ENCODE measurements around the gene NTM.

The NTM gene

DNA sequence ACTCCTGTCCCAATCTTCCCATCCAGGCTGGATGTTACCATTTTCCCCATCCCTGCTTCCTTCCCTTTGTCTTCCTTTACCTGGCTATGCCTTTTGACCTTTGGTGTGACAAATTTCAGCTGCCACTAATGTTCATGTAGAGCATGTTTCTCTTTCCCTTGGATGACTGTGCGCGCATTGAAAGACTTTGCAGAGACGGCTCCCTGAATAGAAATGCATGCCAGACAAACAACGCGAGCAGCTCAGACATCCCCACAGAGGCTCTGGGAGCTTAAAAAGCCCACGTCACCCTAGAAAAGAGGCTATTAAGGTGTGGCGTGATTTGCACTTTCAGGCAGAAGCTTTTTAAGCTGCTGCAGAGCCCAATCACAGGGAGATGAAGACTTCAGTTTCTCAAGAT, 202.0 kb downstream of the NTM start:
- no peak overlapping the region for H4K8ac ChIP-seq (ENCODE audit: low read depth, low read length)
- no peak overlapping the region for H3K4ac ChIP-seq (ENCODE audit: low read depth, low read length)
- H2BK120ac ChIP-seq (ENCODE audit: low read depth, low read length) = no peak overlapping the region
- H3K36me3 ChIP-seq (ENCODE audit: control insufficient read depth, insufficient read depth, low read length) = no peaks in the 10 kb centered on the region
- no peak overlapping the region for H3K9ac ChIP-seq (ENCODE audit: low read length)
- H3K79me2 ChIP-seq (ENCODE audit: control insufficient read depth, insufficient read depth, low read length) = no peaks in the 10 kb centered on the region
- H3K27ac ChIP-seq (ENCODE audit: low read depth, low read length) = no peak overlapping the region
- no peaks in the 10 kb centered on the region for H3K4me1 ChIP-seq (ENCODE audit: control insufficient read depth, low read depth, low read length)
- H3K23ac ChIP-seq (ENCODE audit: low read length) = no peak overlapping the region
- H2BK15ac ChIP-seq (replicated peaks; ENCODE audit: low read depth) = no peak overlapping the region
- no peak overlapping the region for H4K5ac ChIP-seq (ENCODE audit: low read length)
- DNase-seq = no peak
- no peak overlapping the region for H3K56ac ChIP-seq (ENCODE audit: low read length)
- H3K79me1 ChIP-seq (ENCODE audit: low read length) = no peaks in the 10 kb centered on the region
- no peaks in the 10 kb centered on the region for H3K27me3 ChIP-seq (ENCODE audit: insufficient read depth, low read length, poor library complexity)
- no peak overlapping the region for H3K4me3 ChIP-seq (ENCODE audit: low read length)
- H2BK5ac ChIP-seq (ENCODE audit: low read length) = no peak overlapping the region
- H3K4me2 ChIP-seq (ENCODE audit: low read length) = no peak overlapping the region
- no peak overlapping the region for H3K18ac ChIP-seq (ENCODE audit: low read length)
- no peak overlapping the region for H2AK5ac ChIP-seq (ENCODE audit: low read length)
- no CpG with 5 or more reads among the region's 7 CpGs for WGBS (ENCODE audit: extremely low coverage, insufficient coverage, low lambda C conversion rate)

DNA sequence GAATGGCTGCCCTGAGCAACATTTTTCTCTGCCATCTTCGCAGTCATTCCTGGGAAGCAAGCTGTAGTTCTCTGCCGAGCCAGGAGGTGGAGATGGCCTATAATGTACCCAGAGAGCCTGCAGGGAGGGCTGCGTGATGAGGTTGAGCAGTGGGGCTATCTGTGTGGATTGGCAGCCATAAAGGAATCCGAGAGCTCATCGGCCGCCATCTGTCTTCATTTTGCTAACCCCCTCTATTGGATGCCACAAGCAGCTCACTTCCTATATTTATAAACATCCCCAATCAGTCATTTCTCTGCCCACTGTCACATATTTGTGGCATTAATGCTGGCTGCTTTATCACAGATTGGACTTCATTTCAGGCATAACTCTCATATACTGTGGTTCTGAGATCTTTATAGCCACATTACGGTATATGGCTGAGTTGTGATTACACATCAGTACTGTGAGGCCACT, 209.5 kb downstream of the NTM start:
- H2BK15ac ChIP-seq (replicated peaks; ENCODE audit: low read depth) = no peak overlapping the region
- DNase-seq = peak; percentile 82
- H3K27ac ChIP-seq (ENCODE audit: low read depth, low read length) = no peak overlapping the region

DNA sequence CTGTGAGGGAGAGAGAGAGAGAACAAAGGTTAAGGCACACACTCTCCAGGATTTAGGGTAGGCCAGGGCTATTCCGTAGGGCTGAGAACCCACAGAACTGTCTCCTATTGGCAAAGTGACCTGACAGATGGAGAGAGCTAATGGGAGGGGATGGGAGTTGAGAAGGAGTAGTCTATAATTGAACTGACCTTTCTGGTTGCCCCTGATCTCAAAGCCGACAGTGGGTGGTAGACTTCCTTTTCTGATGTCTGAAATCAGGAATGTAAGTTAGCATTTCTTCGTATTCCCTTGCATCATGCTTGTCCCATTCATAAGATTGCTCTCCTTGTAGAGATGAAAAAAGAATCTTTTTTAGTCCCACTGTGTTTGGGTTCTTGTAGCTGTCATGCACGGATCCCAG, 210.1 kb downstream of the NTM start:
- Histone ChIP-seq H3K4me1 (ENCODE audit: control insufficient read depth, low read depth, low read length) (peaks cover 2% of the 10 kb centered on the region), H4K8ac (ENCODE audit: low read depth, low read length) (no peak overlapping the region), H2BK15ac (replicated peaks; ENCODE audit: low read depth) (no peak overlapping the region), H4K5ac (ENCODE audit: low read length) (no peak overlapping the region), H3K18ac (ENCODE audit: low read length) (no peak overlapping the region), H3K4me3 (ENCODE audit: low read length) (no peak overlapping the region), H3K79me1 (ENCODE audit: low read length) (no peaks in the 10 kb centered on the region), H2AK5ac (ENCODE audit: low read length) (no peak overlapping the region), H3K36me3 (ENCODE audit: control insufficient read depth, insufficient read depth, low read length) (no peaks in the 10 kb centered on the region), H3K4me2 (ENCODE audit: low read length) (no peak overlapping the region), H3K79me2 (ENCODE audit: control insufficient read depth, insufficient read depth, low read length) (no peaks in the 10 kb centered on the region), H2BK120ac (ENCODE audit: low read depth, low read length) (no peak overlapping the region), H3K27ac (ENCODE audit: low read depth, low read length) (no peak overlapping the region), H3K9ac (ENCODE audit: low read length) (no peak overlapping the region), H3K23ac (ENCODE audit: low read length) (no peak overlapping the region), H3K56ac (ENCODE audit: low read length) (no peak overlapping the region), H2BK5ac (ENCODE audit: low read length) (no peak overlapping the region), H3K4ac (ENCODE audit: low read depth, low read length) (no peak overlapping the region), H3K27me3 (ENCODE audit: insufficient read depth, low read length, poor library complexity) (no peaks in the 10 kb centered on the region)
- no CpG with 5 or more reads among the region's 4 CpGs for WGBS (ENCODE audit: extremely low coverage, insufficient coverage, low lambda C conversion rate)
- no peak for DNase-seq

More for the DNA sequence above, 209.5 kb downstream of the NTM start:
- Histone ChIP-seq H3K4me3 (ENCODE audit: low read length) (no peak overlapping the region), H3K9ac (ENCODE audit: low read length) (no peak overlapping the region), H4K5ac (ENCODE audit: low read length) (no peak overlapping the region), H3K4me2 (ENCODE audit: low read length) (no peak overlapping the region), H2BK5ac (ENCODE audit: low read length) (no peak overlapping the region), H3K23ac (ENCODE audit: low read length) (no peak overlapping the region), H3K18ac (ENCODE audit: low read length) (no peak overlapping the region), H3K36me3 (ENCODE audit: control insufficient read depth, insufficient read depth, low read length) (no peaks in the 10 kb centered on the region), H3K79me2 (ENCODE audit: control insufficient read depth, insufficient read depth, low read length) (no peaks in the 10 kb centered on the region), H3K79me1 (ENCODE audit: low read length) (no peaks in the 10 kb centered on the region), H3K56ac (ENCODE audit: low read length) (no peak overlapping the region), H2AK5ac (ENCODE audit: low read length) (no peak overlapping the region), H2BK120ac (ENCODE audit: low read depth, low read length) (no peak overlapping the region), H3K27me3 (ENCODE audit: insufficient read depth, low read length, poor library complexity) (no peaks in the 10 kb centered on the region), H4K8ac (ENCODE audit: low read depth, low read length) (no peak overlapping the region), H3K4me1 (ENCODE audit: control insufficient read depth, low read depth, low read length) (no peaks in the 10 kb centered on the region), H3K4ac (ENCODE audit: low read depth, low read length) (no peak overlapping the region)
- no CpG with 5 or more reads among the region's 7 CpGs for WGBS (ENCODE audit: extremely low coverage, insufficient coverage, low lambda C conversion rate)

DNA sequence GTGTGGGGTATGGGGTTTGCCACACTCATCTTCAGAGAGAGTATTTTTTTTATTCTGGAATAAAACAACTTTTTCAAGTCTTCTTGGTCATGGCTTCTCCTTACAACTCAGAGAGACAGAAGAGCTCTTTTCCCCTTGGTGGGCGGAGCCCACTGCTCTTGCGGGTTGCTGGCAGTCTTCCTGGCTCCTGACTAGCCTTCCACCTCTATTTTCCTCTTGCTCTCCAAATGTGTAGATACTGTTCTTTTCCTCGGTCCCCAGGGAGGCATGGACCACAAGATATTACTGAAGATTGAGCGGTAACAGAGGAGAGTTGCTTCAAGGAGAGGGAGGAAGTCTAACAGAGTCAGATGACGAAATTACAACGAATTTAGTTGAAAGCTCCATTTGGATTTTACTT, 210.6 kb downstream of the NTM start:
- no peaks in the 10 kb centered on the region for H3K79me1 ChIP-seq (ENCODE audit: low read length)
- H2BK120ac ChIP-seq (ENCODE audit: low read depth, low read length) = no peak overlapping the region
- no peak overlapping the region for H4K5ac ChIP-seq (ENCODE audit: low read length)
- no peaks in the 10 kb centered on the region for H3K27me3 ChIP-seq (ENCODE audit: insufficient read depth, low read length, poor library complexity)
- H3K4me2 ChIP-seq (ENCODE audit: low read length) = no peak overlapping the region
- no peak overlapping the region for H2BK15ac ChIP-seq (replicated peaks; ENCODE audit: low read depth)
- H3K36me3 ChIP-seq (ENCODE audit: control insufficient read depth, insufficient read depth, low read length) = no peaks in the 10 kb centered on the region
- no CpG with 5 or more reads among the region's 6 CpGs for WGBS (ENCODE audit: extremely low coverage, insufficient coverage, low lambda C conversion rate)
- H3K27ac ChIP-seq (ENCODE audit: low read depth, low read length) = no peak overlapping the region
- H2AK5ac ChIP-seq (ENCODE audit: low read length) = no peak overlapping the region
- no peak overlapping the region for H3K23ac ChIP-seq (ENCODE audit: low read length)
- no peak overlapping the region for H3K9ac ChIP-seq (ENCODE audit: low read length)
- no peak overlapping the region for H3K18ac ChIP-seq (ENCODE audit: low read length)
- H3K56ac ChIP-seq (ENCODE audit: low read length) = peak overlapping the region; percentile 70
- H4K8ac ChIP-seq (ENCODE audit: low read depth, low read length) = no peak overlapping the region
- DNase-seq = no peak
- H2BK5ac ChIP-seq (ENCODE audit: low read length) = no peak overlapping the region
- no peaks in the 10 kb centered on the region for H3K79me2 ChIP-seq (ENCODE audit: control insufficient read depth, insufficient read depth, low read length)
- H3K4me3 ChIP-seq (ENCODE audit: low read length) = no peak overlapping the region
- peaks cover 2% of the 10 kb centered on the region for H3K4me1 ChIP-seq (ENCODE audit: control insufficient read depth, low read depth, low read length)
- no peak overlapping the region for H3K4ac ChIP-seq (ENCODE audit: low read depth, low read length)

DNA sequence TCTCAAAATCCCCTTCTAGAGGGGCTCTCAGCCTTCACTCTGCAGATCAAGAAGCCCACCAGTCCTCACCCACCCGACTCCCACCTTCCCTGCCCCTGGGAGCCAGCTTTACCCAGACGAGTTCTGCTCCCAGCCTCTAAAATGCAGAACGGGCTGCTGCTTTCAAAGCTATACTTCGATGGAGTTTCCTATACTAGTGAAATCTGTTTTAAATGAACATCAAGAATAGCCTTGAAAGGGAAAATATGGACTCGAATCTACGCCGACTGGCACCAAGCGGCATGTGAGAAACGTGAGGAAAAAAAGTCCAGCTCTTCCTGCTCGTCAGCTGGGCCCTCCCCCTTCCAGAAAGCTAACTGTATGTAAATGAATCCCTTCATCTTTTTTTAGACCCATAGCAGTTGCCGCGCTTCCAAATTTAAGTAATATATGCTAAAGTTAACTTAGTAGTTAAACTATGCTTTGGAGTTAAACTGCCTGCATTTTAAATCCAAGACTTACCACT, 211.7 kb downstream of the NTM start:
- Histone ChIP-seq H2BK120ac (ENCODE audit: low read depth, low read length) (no peak overlapping the region), H3K27ac (ENCODE audit: low read depth, low read length) (no peak overlapping the region), H3K4me1 (ENCODE audit: control insufficient read depth, low read depth, low read length) (peaks cover 2% of the 10 kb centered on the region), H3K4me3 (ENCODE audit: low read length) (no peak overlapping the region), H2BK5ac (ENCODE audit: low read length) (no peak overlapping the region), H3K23ac (ENCODE audit: low read length) (no peak overlapping the region), H3K36me3 (ENCODE audit: control insufficient read depth, insufficient read depth, low read length) (no peaks in the 10 kb centered on the region), H4K8ac (ENCODE audit: low read depth, low read length) (no peak overlapping the region), H3K27me3 (ENCODE audit: insufficient read depth, low read length, poor library complexity) (no peaks in the 10 kb centered on the region), H4K5ac (ENCODE audit: low read length) (no peak overlapping the region), H3K56ac (ENCODE audit: low read length) (no peak overlapping the region), H3K4me2 (ENCODE audit: low read length) (no peak overlapping the region), H2BK15ac (replicated peaks; ENCODE audit: low read depth) (no peak overlapping the region), H3K9ac (ENCODE audit: low read length) (no peak overlapping the region), H3K18ac (ENCODE audit: low read length) (no peak overlapping the region), H3K4ac (ENCODE audit: low read depth, low read length) (no peak overlapping the region), H2AK5ac (ENCODE audit: low read length) (no peak overlapping the region), H3K79me1 (ENCODE audit: low read length) (no peaks in the 10 kb centered on the region), H3K79me2 (ENCODE audit: control insufficient read depth, insufficient read depth, low read length) (no peaks in the 10 kb centered on the region)
- no peak for DNase-seq
- no CpG with 5 or more reads among the region's 12 CpGs for WGBS (ENCODE audit: extremely low coverage, insufficient coverage, low lambda C conversion rate)

DNA sequence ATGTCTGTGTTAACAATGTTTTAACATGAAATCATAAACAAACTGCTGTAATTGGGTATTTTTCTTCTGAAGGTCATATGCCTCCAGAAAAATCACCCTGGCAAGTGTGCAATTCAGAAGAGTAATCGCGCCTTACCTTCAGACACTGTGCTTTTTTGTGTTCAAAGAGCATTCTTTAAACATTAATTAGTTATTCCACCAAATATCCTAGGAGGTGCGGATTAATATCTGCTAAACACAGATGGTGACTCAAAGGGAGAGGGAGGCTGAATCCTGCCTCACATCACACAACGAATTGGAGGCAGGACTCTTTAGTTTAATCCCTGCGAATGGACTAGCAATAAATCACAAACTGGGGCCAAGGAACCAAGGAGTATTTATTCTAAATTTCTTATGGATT, 213.0 kb downstream of the NTM start:
- no peak overlapping the region for H3K4me3 ChIP-seq (ENCODE audit: low read length)

More for the DNA sequence above, 213.0 kb downstream of the NTM start:
- Histone ChIP-seq H4K5ac (ENCODE audit: low read length) (no peak overlapping the region), H3K4ac (ENCODE audit: low read depth, low read length) (no peak overlapping the region), H3K56ac (ENCODE audit: low read length) (no peak overlapping the region), H3K27me3 (ENCODE audit: insufficient read depth, low read length, poor library complexity) (no peaks in the 10 kb centered on the region), H2BK120ac (ENCODE audit: low read depth, low read length) (no peak overlapping the region), H3K79me1 (ENCODE audit: low read length) (no peaks in the 10 kb centered on the region), H3K36me3 (ENCODE audit: control insufficient read depth, insufficient read depth, low read length) (no peaks in the 10 kb centered on the region), H3K9ac (ENCODE audit: low read length) (no peak overlapping the region), H2BK5ac (ENCODE audit: low read length) (no peak overlapping the region), H3K23ac (ENCODE audit: low read length) (no peak overlapping the region), H3K79me2 (ENCODE audit: control insufficient read depth, insufficient read depth, low read length) (no peaks in the 10 kb centered on the region), H3K4me1 (ENCODE audit: control insufficient read depth, low read depth, low read length) (peaks cover 2% of the 10 kb centered on the region), H4K8ac (ENCODE audit: low read depth, low read length) (no peak overlapping the region), H2AK5ac (ENCODE audit: low read length) (no peak overlapping the region), H3K4me2 (ENCODE audit: low read length) (no peak overlapping the region), H3K27ac (ENCODE audit: low read depth, low read length) (no peak overlapping the region), H3K18ac (ENCODE audit: low read length) (no peak overlapping the region), H2BK15ac (replicated peaks; ENCODE audit: low read depth) (no peak overlapping the region)
- no CpG with 5 or more reads among the region's 5 CpGs for WGBS (ENCODE audit: extremely low coverage, insufficient coverage, low lambda C conversion rate)
- DNase-seq = no peak

All from mesendoderm (in vitro differentiated cells).